ENCODE results near the gene POFUT2. TPM values are rescaled to one million over a fixed set of nuclear protein-coding genes. Genes with fewer than 3 reads are reported as not detected.

Gene POFUT2
- total RNA-seq, 4 donors from 2014 or later: 8.3 to 19.8 (median 17.0) TPM

DNA sequence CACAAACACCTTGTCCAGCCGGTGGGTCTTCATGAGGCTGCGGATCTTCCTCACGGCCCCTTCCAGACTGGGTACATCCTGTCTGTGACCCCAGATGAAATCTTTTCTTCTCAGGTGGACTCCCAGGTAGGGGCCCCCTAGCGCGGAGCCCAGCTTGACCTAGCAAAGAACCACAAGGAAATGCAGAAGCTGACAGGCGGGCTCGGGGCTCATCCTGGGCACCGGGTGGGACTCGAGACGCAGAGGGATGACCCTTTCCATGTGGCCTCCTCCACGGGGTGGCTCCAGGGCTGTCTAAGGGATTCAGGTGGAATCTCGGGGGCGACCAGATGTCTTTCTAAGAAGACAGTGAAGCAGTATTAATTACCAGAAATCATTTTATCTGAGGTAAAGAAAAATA, 17.8 kb downstream of the POFUT2 start:
- TF ChIP-seq, protein P1, sequence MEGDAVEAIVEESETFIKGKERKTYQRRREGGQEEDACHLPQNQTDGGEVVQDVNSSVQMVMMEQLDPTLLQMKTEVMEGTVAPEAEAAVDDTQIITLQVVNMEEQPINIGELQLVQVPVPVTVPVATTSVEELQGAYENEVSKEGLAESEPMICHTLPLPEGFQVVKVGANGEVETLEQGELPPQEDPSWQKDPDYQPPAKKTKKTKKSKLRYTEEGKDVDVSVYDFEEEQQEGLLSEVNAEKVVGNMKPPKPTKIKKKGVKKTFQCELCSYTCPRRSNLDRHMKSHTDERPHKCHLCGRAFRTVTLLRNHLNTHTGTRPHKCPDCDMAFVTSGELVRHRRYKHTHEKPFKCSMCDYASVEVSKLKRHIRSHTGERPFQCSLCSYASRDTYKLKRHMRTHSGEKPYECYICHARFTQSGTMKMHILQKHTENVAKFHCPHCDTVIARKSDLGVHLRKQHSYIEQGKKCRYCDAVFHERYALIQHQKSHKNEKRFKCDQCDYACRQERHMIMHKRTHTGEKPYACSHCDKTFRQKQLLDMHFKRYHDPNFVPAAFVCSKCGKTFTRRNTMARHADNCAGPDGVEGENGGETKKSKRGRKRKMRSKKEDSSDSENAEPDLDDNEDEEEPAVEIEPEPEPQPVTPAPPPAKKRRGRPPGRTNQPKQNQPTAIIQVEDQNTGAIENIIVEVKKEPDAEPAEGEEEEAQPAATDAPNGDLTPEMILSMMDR (IDR thresholded peaks at IDR 0.05; ENCODE audit: low read depth): no peak

DNA sequence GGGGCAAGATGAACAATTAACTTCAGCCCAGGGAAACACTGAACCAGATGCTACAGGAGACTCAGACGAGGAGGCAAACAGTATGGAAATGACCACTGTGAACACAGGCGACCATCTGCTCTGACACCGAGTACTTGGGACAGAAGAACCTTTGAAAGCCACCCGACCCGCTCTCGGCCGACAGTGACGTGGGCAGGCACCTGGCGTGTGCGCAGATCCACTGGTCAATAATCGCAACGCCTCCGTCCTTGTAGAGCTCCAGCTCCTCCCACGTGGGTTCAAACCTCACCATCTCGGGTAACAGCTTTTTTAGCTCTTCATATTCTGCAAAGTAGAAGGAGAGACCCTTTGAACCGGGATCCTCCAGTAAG, 20.3 kb downstream of the POFUT2 start:
- TF ChIP-seq, protein P1 (IDR thresholded peaks at IDR 0.05; ENCODE audit: low read depth): no peak

DNA sequence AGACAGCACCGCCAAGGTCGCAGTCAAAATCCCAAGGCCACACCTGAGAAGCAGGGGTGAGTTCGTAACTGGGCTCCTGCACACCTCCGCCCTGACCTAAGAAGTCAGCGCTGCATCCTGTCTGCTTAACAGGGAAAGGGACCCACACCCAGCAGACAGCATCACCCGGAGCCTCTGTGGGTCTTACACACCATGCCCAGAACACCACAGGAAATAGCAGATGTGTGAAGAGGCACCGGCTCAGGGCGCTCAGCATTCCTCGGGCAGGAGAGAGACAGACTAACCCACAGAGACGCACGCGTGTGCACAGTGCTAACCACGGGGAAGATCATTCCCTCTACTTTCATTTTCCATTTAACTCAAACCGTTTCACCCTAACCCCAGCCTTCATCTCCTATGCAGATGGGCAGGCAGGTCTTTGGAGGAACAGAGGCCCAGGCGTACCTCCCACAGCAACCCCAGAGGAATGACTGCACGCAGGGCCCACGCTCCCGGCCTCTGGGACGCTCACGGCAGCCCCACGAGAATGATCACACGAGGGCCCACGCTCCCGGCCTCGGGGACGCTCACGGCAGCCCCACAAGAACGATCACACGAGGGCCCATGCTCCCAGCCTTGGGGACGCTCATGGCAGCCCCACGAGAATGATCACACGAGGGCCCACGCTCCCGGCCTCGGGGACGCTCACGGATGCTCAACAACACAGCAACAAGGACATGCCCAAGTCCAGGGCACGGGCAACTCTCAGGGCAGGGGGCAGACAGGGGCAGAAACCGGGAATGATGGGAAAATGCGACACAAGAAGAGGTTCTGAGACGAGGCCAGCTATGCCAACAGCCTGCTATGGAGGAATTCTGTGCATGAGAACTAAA, 20.9 kb downstream of the POFUT2 start:
- TF ChIP-seq, protein P1 (IDR thresholded peaks at IDR 0.05; ENCODE audit: low read depth): no peak

DNA sequence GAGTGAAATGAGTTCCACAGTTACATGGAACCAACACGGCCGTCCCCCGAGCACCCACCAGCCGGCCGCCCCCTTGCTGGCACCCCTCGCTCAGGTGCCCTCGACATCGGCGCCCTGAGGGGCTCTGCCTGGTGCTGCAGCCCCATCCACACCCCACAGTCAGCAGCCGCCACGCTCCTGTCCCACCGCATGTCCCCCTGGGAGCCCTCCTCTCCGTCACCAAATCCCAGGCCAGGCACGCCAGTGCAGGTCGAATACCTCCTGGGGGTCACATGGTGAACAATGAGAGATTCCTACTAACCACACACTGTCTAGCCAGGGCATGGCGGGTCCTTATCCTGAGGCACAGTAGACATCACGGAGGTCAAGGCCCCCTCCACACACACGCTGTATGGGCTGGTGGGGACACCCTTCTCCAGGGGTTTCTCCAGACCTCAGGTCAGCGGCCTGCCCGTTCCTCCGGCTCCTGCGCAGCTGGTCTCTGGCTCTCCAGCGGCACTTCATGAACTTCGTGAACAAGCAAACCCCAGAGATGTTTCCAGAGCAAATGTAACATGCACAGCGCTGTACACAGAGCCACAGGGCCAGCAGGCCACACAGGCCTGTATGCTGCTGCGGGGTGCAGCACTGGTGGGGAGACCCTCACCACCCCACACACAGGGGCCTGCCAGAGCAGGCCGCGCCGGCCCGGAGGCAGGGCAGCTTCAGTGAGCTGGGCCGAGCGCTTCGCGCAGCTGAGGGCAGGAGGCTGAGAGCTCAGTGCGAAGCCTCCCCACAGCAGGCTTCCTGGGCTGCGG, 21.8 kb downstream of the POFUT2 start:
- TF ChIP-seq, protein P1 (IDR thresholded peaks at IDR 0.05; ENCODE audit: low read depth): no peak

DNA sequence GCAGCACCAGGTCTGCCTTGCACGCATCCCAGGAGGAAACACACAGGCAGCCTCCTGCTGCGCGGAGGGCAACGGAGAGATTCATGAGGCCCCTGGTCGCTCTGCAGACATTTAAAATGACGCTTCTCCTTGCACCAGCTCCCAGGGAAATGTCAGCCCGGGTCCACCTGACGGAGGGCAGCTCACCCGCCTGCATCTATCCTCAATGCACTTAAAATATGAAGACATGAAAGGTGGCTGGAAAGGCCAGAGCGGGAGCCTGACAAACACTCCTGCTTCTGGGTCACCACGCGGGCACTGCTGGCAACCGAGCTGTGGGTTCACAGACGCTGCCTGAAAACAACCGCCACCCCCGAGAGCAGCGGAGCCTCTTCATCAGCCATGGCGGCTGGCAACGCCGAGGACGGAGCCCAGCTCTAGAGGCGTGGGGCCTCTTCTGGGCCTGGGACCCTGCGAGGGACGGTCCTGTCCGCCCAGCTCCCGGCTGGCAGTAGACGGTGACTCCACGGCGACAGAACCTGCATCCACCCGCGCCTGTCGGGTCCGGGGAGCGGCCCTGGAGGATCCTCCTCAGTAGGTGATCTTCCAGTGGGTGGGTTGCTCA, 22.7 kb downstream of the POFUT2 start:
- TF ChIP-seq, protein P1 (IDR thresholded peaks at IDR 0.05; ENCODE audit: low read depth): no peak

DNA sequence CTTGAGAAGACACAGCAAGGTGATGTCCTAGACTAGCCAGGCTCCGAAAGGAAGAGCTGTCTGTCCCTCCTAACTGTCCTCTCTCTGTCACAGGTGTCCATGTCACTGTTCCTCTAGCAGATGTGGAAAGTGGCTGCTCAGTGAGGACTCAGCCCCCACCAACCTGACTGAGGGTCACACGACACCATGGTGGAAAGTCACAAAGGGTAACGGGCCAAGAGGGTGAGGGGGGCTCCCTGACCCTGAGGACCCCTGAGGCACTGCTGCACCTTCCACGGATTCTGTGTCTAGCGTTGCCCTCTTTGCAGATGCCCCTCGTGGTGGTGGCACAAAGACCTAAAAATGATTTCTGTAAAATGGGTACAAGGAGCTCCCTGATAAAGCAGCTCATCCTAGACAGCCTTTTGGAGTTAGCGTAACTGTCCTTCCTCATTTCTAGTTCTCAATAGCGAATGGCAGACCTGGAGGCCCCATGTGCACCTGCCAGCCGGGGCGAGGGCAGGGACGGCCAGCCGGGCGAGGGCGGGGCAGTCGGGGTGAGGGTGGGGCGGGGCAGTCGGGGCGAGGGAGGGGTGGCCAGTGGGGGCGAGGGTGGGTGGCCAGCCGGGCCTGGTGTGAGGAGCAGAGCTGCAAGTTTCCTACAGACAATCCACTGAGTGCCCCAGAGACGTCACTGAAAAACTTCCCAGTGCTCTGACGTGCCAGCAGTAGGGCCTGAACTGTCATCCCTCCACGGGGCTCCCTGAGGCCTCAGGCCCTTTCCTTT, 23.4 kb downstream of the POFUT2 start:
- TF ChIP-seq, protein P1 (IDR thresholded peaks at IDR 0.05; ENCODE audit: low read depth): no peak

Measured in subcutaneous adipose tissue (tissue), 4 donors.